ENCODE data around the gene CAMTA1. TPM values are rescaled to one million over a fixed set of nuclear protein-coding genes. Genes with fewer than 3 reads are reported as not detected.

CAMTA1 gene
- total and polyA plus RNA-seq, 8 donors, result 13.0 to 54.2 (median 23.6) TPM

GRCh38 chr1:7356079-7356478 is 570.8 kb downstream of the CAMTA1 start:
- intact Hi-C loops (cut with DNase I), result no loop called here
- ATAC-seq, result no peak
- Histone ChIP-seq H3K9me3 (no peaks in the 10 kb centered on the region), H3K27me3 (no peaks in the 10 kb centered on the region), H3K4me3 (no peak overlapping the region), H3K27ac (no peak overlapping the region), H3K4me1 (no peaks in the 10 kb centered on the region), H3K36me3 (no peaks in the 10 kb centered on the region)
- TF ChIP-seq CTCF (IDR thresholded peaks at IDR 0.05), result no peak
- no peak for DNase-seq
- FAIRE-seq, result no peak
- 58 to 61% methylated on average over 5 of the region's 5 CpGs for WGBS, 2 donors

- Histone ChIP-seq H3K9me3 (no peaks in the 10 kb centered on the region), H3K4me3 (no peak overlapping the region), H3K27ac (no peak overlapping the region), H3K36me3 (no peaks in the 10 kb centered on the region), H3K27me3 (no peaks in the 10 kb centered on the region), H3K4me1 (no peaks in the 10 kb centered on the region)
- ATAC-seq (no peak), FAIRE-seq (no peak), DNase-seq (no peak)
- TF ChIP-seq CTCF (IDR thresholded peaks at IDR 0.05), result no peak
- WGBS, 2 donors, result 63 to 67% methylated on average over 11 of the region's 11 CpGs
- intact Hi-C loops (cut with DNase I), result no loop called here
Measured at GRCh38 chr1:7358425-7358824, 573.2 kb downstream of the CAMTA1 start.

- no peaks in the 10 kb centered on the region for H3K36me3 ChIP-seq
- no peak for TF ChIP-seq CTCF (IDR thresholded peaks at IDR 0.05)
- FAIRE-seq (no peak), ATAC-seq (no peak), DNase-seq (no peak)
- no peak overlapping the region for H3K27ac ChIP-seq
- WGBS, 2 donors, result 47 to 49% methylated on average over 6 of the region's 6 CpGs
- intact Hi-C loops (cut with DNase I), result no loop called here
- H3K4me3 ChIP-seq, result no peak overlapping the region
- no peaks in the 10 kb centered on the region for H3K4me1 ChIP-seq
- H3K9me3 ChIP-seq, result no peaks in the 10 kb centered on the region
- no peaks in the 10 kb centered on the region for H3K27me3 ChIP-seq
Measured at GRCh38 chr1:7360526-7360925, 575.3 kb downstream of the CAMTA1 start.

GRCh38 chr1:7362947-7363346 is 577.7 kb downstream of the CAMTA1 start:
- Histone ChIP-seq H3K9me3 (no peaks in the 10 kb centered on the region), H3K4me1 (no peaks in the 10 kb centered on the region), H3K27ac (no peak overlapping the region), H3K4me3 (no peak overlapping the region), H3K27me3 (no peaks in the 10 kb centered on the region), H3K36me3 (no peaks in the 10 kb centered on the region)
- 76 to 84% methylated on average over 4 of the region's 4 CpGs for WGBS, 2 donors
- FAIRE-seq (no peak), ATAC-seq (no peak), DNase-seq (no peak)
- intact Hi-C loops (cut with DNase I), result no loop called here
- no peak for TF ChIP-seq CTCF (IDR thresholded peaks at IDR 0.05)

GRCh38 chr1:7363450-7363849 is 578.2 kb downstream of the CAMTA1 start:
- no peak for DNase-seq
- FAIRE-seq, result no peak
- Histone ChIP-seq H3K27me3 (no peaks in the 10 kb centered on the region), H3K4me3 (no peak overlapping the region), H3K4me1 (no peaks in the 10 kb centered on the region), H3K27ac (no peak overlapping the region), H3K9me3 (no peaks in the 10 kb centered on the region), H3K36me3 (no peaks in the 10 kb centered on the region)
- TF ChIP-seq CTCF (IDR thresholded peaks at IDR 0.05), result no peak
- ATAC-seq, result no peak
- WGBS, 2 donors, result 67 to 79% methylated on average over 6 of the region's 6 CpGs
- intact Hi-C loops (cut with DNase I), result no loop called here
